PC-9 (cell line): Measurements from ENCODE around the gene AKAP8L. TPM values are rescaled to one million over a fixed set of nuclear protein-coding genes. Genes with fewer than 3 reads are reported as not detected.

Experiments used
- BruUV-seq: library from RNA; stranded (reverse); fragments of 400-500 nt; replicated peaks from 2 replicates; lab custom pipeline; 2021; lab: Mats Ljungman, UMichigan
- CTCF ChIA-PET: fragments of 300-600 bp; sonication (Branson Sonifier 250); formaldehyde crosslinking; loops from one replicate; lab custom pipeline; 2022; ENCODE audit warnings: antibody characterized with exemption; lab: Charles Lee
- POLR2A ChIA-PET: fragments of 300-600 bp; sonication (Branson Sonifier 250); formaldehyde crosslinking; loops from one replicate; lab custom pipeline; 2022; ENCODE audit warnings: antibody characterized with exemption; ENCODE audit not compliant: unreplicated experiment; lab: Charles Lee
- DNase-seq, 2 experiments: peaks; one replicate each; pipeline versions ENCODE4 v3.0.0 to v3.0.0-alpha.2; 2015 to 2022; ENCODE audit warnings: mixed read lengths in 1 of 2
- H2AFZ ChIP-seq: fragments of 200-600 bp; sonication (generic); 2 replicates; pipeline ENCODE4 v1.8.1; 2017; ENCODE audit warnings: antibody characterized with exemption
- H3F3A ChIP-seq: fragments of 200-600 bp; sonication (generic); 2 replicates; pipeline ENCODE4 v1.8.1; 2017; ENCODE audit warnings: antibody characterized with exemption, mild to moderate bottlenecking, low read depth; ENCODE audit not compliant: insufficient read depth
- H3K27ac ChIP-seq: fragments of 200-600 bp; sonication (generic); 2 replicates; pipeline ENCODE4 v1.6.1; 2016; ENCODE audit warnings: mixed run types
- H3K27me3 ChIP-seq: fragments of 200-600 bp; sonication (generic); 2 replicates; pipeline ENCODE4 v1.6.1; 2016; ENCODE audit warnings: low read depth, mixed run types; ENCODE audit not compliant: insufficient read depth
- H3K36me3 ChIP-seq: fragments of 200-600 bp; sonication (generic); 2 replicates; pipeline ENCODE4 v1.6.1; 2016; ENCODE audit warnings: low read depth, mixed run types
- H3K4me1 ChIP-seq: fragments of 200-600 bp; sonication (generic); replicated peaks from 2 replicates; pipeline ENCODE4 v1.6.1; 2016; ENCODE audit warnings: mixed run types; ENCODE audit not compliant: insufficient read depth
- H3K4me2 ChIP-seq: fragments of 200-600 bp; sonication (generic); 2 replicates; pipeline ENCODE4 v1.6.1; 2017; ENCODE audit warnings: mixed run types
- H3K4me3 ChIP-seq: fragments of 200-600 bp; sonication (generic); 2 replicates; pipeline ENCODE4 v1.6.1; 2016; ENCODE audit warnings: mixed run types
- H3K79me2 ChIP-seq: fragments of 200-600 bp; sonication (generic); 2 replicates; pipeline ENCODE4 v1.6.1; 2017; ENCODE audit warnings: low read depth, mixed run types
- H3K9me2 ChIP-seq: fragments of 200-600 bp; sonication (generic); 2 replicates; pipeline ENCODE4 v1.8.1; 2017; ENCODE audit warnings: mild to moderate bottlenecking; ENCODE audit not compliant: insufficient read depth
- H3K9me3 ChIP-seq: fragments of 200-600 bp; sonication (generic); 2 replicates; pipeline ENCODE4 v1.8.1; 2016; ENCODE audit warnings: low read depth; ENCODE audit not compliant: insufficient read depth
- H4K20me1 ChIP-seq: fragments of 200-600 bp; sonication (generic); 2 replicates; pipeline ENCODE4 v1.8.1; 2017; ENCODE audit not compliant: insufficient read depth
- CTCF ChIP-seq: fragments of 200-600 bp; sonication (generic); conservative IDR thresholded peaks from 2 replicates; pipeline ENCODE4 v1.6.1; 2017; ENCODE audit warnings: mixed run types, antibody characterized with exemption, mild to moderate bottlenecking, moderate library complexity
- EZH2 ChIP-seq: fragments of 200-600 bp; sonication (generic); IDR thresholded peaks from 2 replicates; pipeline ENCODE4 v1.8.0; 2017; ENCODE audit warnings: antibody characterized with exemption, low read depth
- intact Hi-C: fragments of 100-400 bp; cut with micrococcal nuclease; formaldehyde crosslinking; loops from one replicate; pipeline ENCODE4 v1.10.0; 2022; ENCODE audit not compliant: unreplicated experiment
- total RNA-seq: library from RNA; stranded (reverse); gene quantifications from 2 replicates; pipeline ENCODE4 v1.2.3, GENCODE V29; 2021

The AKAP8L gene
- total RNA-seq, 1 experiment from 2014 or later, result 49.9 TPM

DNA sequence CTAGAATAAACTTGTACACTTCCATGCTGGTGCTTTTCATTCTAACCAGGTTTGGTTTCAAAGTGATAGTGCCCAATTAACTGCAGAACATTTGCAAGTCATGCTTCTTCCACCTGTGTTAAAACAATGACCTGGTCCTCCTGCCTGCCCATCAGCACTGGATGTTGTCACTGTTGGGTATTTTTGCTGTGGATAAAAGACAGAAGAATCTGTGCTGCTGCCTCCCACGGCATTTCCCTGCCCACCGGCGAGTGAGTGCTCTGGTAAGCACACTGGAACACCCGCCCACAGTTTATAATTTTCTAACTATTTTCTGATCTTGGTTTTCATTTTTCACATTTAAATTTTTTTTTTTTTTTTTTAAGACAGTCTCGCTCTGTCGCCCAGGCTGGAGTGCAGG lies 36.9 kb downstream of the AKAP8L start:
- Histone ChIP-seq H3K79me2 (peaks cover 25% of the 10 kb centered on the region), H3K27ac (no peak overlapping the region), H3K4me2 (no peak overlapping the region), H3K27me3 (no peaks in the 10 kb centered on the region), H3K4me3 (no peak overlapping the region), H3K36me3 (no peaks in the 10 kb centered on the region), H3K9me3 (no peaks in the 10 kb centered on the region), H3K9me2 (no peaks in the 10 kb centered on the region), H3F3A (peaks cover 46% of the 10 kb centered on the region), H3K4me1 (peaks cover 15% of the 10 kb centered on the region), H4K20me1 (peaks cover 10% of the 10 kb centered on the region), H2AFZ (no peak overlapping the region)
- no TSS peak for BruUV-seq
- intact Hi-C loops, result no loop called here
- TF ChIP-seq CTCF (no peak), EZH2 (no peak)
- CTCF ChIA-PET, result no interaction called here
- no peak for DNase-seq
- POLR2A ChIA-PET, result no interaction called here

DNA sequence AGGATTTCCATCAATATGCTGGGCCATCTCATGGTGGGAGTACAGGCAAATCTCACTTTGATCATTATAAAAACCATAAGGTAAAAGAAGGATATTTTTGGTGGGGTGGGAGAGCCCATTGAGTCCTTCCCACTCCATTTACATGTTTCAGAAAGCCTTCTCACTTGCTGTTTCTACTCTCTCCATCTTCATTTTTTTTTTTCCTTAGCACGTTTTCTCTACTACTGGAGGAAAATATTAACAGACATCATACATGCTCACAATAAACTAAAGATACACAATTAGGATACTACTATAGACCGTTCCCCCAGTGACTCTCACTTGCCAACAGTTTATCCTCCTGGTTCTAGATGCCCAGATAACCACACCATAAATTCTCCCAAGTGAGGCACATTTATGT lies 37.4 kb downstream of the AKAP8L start:
- no peaks in the 10 kb centered on the region for H3K9me3 ChIP-seq
- no peak for TF ChIP-seq CTCF
- no peak for TF ChIP-seq EZH2
- H2AFZ ChIP-seq, result no peak overlapping the region
- H4K20me1 ChIP-seq, result peaks cover 14% of the 10 kb centered on the region
- no peak for DNase-seq
- 0 out of 2 replicates have a peak overlapping the region, but pooled peaks have one; percentile 78 for H3K4me2 ChIP-seq
- H3K79me2 ChIP-seq, result peaks cover 30% of the 10 kb centered on the region
- CTCF ChIA-PET, result no interaction called here
- no TSS peak for BruUV-seq
- no peaks in the 10 kb centered on the region for H3K27me3 ChIP-seq
- peaks cover 19% of the 10 kb centered on the region for H3K4me1 ChIP-seq
- POLR2A ChIA-PET, result no interaction called here
- H3K4me3 ChIP-seq, result no peak overlapping the region
- no peaks in the 10 kb centered on the region for H3K36me3 ChIP-seq
- intact Hi-C loops, result no loop called here
- no peak overlapping the region for H3K27ac ChIP-seq
- no peaks in the 10 kb centered on the region for H3K9me2 ChIP-seq
- H3F3A ChIP-seq, result peaks cover 46% of the 10 kb centered on the region

DNA sequence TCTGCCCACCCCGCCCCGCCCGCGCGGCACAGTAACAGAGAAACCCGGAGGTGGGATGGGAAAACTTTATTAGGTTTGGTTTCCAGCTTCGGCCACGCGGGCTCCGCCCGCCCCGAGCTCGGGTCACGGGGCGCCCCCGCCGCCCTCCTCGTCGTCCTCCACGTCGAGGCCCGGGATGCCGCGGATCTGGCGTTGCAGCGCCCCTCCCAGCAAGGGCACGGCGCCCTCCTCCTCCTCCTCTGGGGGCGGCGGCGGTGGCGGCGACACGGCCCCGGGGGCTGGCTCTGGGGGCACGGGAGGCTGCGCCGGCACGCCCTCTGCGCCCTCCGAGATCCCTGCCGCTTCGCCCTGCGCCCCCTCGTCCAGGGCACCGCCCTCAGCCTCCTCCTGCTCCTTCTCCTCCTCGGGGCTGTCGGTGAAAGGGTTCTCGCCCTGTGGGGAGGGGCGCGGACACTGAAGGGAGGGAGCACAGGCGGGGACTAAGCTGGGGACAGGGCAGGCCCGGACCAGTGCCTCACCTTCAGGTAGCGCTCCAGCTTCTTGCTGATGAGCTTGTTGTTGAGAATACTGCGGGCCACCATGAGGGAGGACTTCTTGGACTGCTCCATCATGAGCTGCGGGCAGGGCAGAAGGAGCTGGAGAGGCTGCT lies 38.7 kb downstream of the AKAP8L start:
- Histone ChIP-seq H3K9me3 (no peaks in the 10 kb centered on the region), H3K9me2 (no peaks in the 10 kb centered on the region), H3F3A (peaks cover 40% of the 10 kb centered on the region), H3K36me3 (no peaks in the 10 kb centered on the region), H3K4me2 (peak overlapping the region; percentile 78), H3K79me2 (peaks cover 43% of the 10 kb centered on the region), H3K27ac (peak overlapping the region; percentile 69), H3K27me3 (no peaks in the 10 kb centered on the region), H3K4me3 (peak overlapping the region; percentile 78), H3K4me1 (peaks cover 22% of the 10 kb centered on the region), H2AFZ (peak overlapping the region; percentile 81), H4K20me1 (peaks cover 28% of the 10 kb centered on the region)
- ChIA-PET POLR2A (interaction anchor here (0.6 to 2.3 kb wide), 9 partner anchors 22 to 870 kb away, joined by 3 to 19 read pairs (median 6); partner anchors contain the start of gene AKAP8L), CTCF (interaction anchor here (0.6 to 1.6 kb wide), 4 partner anchors 16 to 175 kb away, joined by 3 to 6 read pairs (median 4); partner anchors contain the start of gene AKAP8L)
- no peak for TF ChIP-seq EZH2
- TF ChIP-seq CTCF, result no peak
- intact Hi-C loops, result loop anchor here (2.0 kb wide), 1 partner anchor 39 kb away; the partner anchor contains the start of gene AKAP8L
- BruUV-seq, result no TSS peak
- DNase-seq, result peak; percentile 78 to 86
